ENCODE measurements around the gene DUSP2.

Gene DUSP2

DNA sequence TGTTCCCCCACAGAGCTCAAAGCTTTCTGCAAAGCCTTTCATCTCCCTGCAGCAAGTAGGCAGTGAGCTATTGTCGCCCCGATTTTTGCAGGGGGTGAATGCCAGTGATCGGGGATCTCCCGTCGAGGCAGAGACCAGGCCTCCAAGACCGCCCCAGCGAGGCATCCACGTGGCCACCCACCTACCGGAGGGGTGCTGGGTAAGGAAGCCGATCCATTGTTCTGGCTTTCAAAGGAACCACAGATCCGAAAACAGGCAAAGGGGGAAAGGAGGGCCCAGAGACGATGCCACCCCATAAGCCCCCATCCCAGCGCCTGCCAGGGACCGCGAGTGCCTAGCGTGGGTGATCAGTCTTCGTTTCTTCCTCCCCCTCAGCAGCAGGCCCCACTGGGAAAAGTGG, 31.3 kb downstream of the DUSP2 start:
- no peak for DNase-seq (ENCODE audit: low read depth)

DNA sequence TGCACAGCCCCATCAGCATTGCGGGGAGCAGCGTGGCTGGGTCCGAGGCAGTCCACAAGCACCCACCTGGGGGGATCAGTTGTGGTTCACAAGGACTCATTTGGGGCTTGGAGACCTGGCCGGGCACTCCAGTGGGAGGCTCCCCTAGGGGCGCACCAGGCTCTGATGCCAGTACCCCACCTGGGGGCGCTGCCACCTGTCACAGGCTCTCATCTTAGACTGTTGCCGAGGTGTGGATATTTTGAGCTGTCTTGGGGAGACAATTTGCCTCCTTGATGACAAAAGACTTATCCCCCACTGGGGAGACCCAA, 31.9 kb downstream of the DUSP2 start:
- DNase-seq (ENCODE audit: low read depth), result no peak

DNA sequence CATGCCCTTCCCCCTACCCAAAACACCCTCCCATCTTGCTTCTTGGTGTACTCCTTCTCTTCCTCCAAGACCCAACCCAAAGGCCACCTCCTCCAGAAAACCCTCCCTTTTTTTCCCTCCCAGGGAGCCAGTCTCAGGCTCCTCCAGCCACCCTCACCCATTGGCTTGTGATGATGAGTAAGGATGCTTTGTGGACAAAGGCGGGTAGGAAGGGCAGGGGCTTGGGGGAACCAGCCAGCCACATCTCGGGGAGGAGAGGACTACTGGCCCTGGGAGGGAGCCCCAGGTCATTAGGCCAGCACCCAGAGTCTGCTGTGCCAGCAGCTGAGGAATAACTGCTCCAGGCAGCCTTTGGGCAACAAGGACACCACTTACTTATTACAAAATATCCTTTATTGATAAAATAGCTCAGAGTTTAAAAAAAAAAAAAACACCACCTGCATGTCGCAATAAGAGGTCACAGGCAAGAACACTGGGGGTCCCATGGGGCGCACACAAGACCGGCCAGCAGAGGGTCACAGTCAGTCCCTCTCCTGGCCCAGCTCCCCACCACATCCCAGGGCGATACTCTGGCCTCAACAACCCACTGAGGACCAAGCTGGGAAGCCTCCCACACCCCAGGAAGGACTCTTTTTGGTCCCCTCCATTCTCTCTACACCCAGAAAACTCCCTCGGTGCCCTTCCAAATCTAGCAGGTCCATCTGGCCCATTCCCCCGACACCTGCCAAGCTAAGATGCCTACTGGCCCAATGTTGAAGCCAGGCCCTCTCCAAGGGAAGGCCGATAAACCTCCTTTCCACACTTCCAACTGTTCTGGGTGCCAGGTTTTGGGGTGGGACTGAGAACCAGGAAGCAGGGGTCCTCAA, 32.5 kb downstream of the DUSP2 start:
- no peak for DNase-seq (ENCODE audit: low read depth)

DNA sequence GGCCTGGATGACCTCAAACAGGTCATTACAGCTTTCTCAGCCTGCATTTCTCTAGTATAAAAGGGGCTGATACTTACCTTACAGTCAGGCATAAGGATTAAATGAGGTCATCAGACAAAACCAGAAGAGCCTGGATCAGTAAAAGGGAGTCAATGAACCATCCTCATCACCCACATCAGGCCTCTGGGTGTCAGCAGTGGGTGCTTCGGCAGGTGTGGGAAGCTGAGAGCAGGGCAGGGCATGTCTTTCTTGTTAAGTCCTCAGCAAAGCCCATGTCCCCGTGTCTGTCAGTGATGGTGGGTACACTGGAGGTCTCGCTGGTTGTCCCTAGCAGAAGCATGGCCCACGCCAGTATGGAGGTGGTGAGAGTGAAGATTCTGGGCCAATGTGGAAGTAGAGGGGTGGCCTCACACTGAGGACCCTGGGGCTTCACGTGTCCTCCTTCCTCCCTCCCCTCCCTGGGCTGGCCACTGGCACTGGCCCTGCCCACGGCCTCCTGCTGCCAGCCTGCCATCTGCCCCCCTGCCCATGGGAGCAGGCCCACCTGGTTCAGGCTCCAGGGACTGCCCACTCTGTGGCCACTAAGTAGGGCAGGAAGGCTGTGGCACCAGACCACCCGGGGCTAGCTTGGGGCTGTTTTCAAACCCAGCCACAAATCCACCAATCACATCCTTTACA, 33.3 kb downstream of the DUSP2 start:
- no peak for DNase-seq (ENCODE audit: low read depth)

DNA sequence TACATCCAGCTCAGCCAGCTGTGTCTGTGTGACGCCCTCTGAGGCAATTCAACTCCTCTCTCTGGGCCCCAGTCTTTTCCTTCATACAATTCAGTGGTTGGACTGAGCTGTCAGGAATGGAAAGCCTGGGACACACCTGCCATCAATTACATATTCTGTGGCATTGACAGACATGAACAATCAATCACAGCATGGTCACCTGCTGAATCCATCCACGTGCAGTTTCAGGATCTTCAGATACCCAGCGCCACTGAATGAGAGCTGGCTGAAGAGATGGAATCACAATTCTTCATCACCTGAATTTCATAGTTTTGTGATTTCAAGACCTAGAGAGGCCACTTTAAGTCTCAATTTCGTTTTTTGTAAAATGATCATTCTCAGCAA, 34.0 kb downstream of the DUSP2 start:
- no peak for DNase-seq (ENCODE audit: low read depth)

DNA sequence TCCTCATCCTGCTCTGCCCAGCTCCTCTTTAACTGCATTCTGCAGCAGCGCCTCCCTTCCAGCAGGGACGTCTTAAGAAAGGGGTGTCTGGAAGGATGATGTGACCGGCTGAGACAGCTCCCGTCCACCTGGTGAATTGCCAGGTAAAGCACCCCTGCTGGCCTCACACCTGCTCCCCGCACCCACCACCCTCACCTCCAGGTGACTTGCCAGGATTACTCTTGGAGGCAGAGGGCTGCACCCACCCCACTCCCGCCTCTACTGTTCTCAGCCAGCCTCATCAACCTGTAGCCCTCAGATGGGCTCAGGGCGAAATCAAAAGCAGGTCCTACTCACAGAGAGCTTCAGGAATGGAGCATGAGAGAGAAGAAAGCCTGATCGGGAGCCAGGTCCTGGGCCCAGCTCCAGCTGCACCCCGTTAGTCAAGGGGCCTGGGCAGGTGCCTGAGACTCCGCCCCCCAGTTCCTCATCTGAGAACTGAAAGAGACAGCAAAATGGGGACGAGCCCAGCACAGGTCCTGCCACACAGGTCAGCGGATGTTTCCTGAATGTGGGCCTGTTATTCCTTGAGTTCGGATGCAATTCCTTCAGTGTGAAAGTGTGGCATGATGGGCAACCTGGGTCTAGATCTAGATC, 34.5 kb downstream of the DUSP2 start:
- DNase-seq (ENCODE audit: low read depth), result no peak

DNA sequence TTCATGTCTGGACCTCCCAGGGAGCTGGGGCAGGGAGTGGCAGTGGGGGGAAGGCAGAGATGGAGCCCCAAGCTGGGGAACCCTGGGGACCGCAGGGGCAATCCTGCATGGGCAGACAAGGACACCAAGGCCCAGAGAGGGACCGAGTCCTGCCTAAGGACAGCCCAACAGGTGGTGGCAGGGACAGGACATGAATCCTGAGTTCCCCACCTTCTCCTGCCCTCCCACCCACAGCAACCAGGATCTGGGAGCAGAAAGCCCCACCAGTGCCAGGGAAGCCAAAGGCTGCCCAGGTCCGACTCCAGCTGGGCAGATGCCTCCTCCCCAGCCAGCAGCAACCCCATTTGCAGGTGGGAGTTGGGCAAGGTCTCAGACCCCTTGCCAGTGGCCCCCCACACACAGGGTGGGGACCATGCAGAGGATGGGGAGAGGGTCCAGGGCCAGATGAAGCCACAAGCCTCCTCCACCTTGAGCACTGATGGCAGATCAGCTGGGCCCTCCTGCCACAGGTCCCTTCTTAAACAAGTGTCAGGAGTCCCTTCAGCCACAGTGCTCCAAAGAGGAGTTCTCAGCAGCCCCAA, 35.2 kb downstream of the DUSP2 start:
- DNase-seq (ENCODE audit: low read depth), result no peak

DNA sequence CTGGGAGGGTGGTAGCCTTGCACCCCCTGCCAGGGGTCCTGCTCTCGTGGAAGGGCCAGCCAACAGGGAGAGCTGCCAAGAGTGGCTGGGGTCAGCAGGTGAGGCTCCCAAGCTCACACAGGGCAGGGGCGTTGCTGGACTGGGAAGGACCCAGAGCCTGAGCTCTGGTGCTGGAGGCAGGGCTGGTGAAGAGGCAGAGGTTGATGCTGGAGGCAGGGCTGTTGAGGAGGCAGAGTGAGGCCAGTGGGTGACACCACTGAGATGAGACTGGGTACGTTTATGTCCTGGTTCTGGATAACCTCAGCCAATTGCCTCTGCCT, 35.9 kb downstream of the DUSP2 start:
- no peak for DNase-seq (ENCODE audit: low read depth)

DNA sequence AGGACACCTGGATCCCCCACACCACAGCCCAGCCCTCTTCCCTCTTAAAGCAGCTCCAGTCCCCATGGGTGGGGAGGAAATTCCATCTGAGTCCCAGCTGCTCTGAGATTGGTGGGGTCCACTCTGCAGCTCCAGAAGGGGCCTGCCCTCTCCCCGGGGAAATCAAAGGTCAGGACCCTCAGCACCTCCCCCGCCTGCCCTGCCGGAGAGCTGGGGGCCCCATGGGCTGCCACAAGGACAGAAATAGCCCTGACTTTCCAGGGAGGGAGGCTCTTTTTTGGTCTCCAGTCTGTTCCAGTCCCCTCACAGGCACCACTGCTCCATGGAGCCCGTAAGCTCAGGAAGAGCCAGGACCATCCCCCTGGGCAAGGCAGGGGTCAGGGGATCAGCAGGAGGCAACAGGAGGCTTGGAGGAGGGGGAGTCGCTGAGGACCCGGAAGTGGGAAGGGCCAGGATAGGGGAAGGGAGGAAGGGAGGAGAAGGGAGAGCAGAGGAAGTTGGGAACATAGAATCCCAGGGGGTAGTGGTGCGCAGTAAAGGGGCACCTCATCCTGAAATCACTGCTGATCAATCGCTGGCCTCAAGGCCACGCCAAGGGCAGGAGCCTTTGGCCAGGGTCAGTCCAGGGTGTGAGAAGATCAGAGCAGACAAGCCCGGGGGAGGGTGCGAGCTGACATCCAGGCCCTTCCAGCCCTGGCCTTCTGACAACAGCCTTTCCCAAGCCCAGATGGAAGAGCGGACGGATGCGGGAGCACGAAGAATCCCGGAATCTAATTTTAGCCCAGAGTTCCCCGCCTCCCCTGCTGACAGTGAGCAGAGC, 36.5 kb downstream of the DUSP2 start:
- no peak for DNase-seq (ENCODE audit: low read depth)

DNA sequence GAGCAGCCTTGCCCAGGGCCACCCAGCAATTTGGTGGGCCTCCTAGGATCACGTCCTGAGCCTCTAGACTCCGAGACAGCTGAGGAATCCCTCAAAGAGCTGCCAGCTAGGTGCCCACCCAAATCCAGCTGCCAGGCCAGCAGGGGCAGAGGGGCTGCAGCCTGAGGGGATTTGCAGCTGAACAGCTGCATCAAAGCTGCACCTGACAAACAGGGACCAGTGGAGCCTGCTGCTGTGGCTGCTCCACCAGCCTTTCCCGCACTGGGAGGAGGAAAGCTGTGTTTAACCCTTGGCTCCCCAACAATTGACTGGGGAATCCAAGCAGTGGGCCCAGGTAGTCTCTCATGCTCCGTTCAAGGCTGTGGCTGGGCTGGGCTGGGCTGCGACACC, 37.1 kb downstream of the DUSP2 start:
- DNase-seq (ENCODE audit: low read depth), result no peak

DNA sequence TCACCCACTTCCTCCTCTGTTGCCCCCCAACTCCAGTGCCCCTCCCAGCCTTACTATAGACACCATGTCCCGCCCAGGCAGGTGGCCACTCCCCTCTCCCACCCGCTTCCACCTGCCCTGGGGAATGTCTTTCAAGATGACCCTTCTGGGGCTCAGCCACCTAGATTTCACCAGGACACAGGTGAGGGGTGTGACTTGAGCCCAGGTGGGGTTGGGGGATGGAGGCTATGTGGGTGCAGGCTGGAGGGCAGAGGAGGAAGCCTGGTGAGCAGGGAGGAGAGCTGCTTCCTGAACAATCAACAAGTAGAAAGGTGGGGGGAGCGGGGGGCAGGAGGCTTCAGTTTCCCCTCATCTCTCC, 37.6 kb downstream of the DUSP2 start:
- DNase-seq (ENCODE audit: low read depth), result no peak

DNA sequence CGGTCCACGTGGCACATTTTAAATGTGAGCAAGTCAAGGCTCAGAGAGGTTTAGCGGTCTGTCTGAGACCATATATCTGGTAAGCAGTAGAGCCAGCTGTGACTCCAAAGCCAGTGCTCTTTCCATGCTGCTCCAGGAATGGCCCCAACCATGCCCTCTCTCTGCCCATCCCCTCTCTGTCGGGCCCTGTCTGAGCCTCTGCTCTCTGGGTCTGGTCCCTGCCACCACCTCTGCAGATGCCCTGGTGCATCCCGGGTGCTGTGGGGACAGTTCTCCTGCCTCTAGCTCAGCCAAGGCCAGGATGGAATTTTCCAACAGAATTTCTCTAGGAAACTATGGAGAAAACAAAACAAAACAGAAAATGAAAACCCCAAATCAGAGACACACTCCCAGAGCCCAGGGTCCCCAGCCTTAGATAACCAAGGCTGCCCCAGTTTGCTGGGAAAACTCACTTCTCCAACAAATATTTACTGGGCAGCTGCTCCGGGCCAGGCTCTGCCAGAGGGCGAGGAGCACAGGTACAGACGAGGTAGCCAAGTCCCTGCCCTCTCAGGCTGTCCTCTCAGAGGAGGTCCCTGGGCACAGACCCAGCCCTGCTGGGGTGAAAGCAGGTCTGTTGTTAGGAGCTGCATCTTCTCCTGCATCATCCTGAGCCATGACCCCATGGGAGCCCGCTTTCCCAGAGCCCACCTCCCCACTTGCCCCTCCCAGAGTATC, 38.1 kb downstream of the DUSP2 start:
- DNase-seq (ENCODE audit: low read depth), result no peak

DNA sequence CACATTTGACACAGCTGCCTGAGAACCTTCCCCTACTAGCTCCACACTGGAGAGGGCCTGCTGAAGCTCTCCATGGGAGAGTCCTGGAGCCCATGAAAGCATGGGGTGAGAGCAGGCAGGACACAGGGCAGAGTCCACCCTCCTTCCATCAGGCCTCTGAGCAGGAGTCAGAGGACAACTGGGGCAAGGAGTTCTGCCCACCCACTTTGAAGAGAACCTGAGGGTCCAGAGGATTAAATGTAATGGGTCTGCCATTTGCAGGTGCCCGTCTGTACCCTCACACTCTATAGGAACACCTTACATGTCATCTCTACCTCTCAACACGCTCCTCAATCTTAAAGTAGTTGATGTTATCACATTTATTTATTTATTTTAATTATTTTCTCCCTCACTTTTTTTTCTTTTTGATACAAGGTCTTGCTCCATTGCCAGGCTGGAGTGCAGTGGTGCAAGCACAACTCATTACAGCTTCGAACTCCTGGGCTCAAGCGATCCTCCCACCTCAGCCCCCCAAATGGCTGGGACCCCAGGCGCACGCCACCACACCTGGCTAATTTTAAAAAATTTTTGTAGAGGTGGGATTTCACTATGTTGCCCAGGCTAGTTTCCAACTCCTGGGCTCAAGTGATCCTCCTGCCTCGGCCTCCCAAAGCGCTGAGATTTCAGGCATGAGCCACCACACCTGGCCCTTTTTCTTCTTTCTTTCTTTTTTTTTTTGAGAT, 39.1 kb downstream of the DUSP2 start:
- DNase-seq (ENCODE audit: low read depth), result no peak

DNA sequence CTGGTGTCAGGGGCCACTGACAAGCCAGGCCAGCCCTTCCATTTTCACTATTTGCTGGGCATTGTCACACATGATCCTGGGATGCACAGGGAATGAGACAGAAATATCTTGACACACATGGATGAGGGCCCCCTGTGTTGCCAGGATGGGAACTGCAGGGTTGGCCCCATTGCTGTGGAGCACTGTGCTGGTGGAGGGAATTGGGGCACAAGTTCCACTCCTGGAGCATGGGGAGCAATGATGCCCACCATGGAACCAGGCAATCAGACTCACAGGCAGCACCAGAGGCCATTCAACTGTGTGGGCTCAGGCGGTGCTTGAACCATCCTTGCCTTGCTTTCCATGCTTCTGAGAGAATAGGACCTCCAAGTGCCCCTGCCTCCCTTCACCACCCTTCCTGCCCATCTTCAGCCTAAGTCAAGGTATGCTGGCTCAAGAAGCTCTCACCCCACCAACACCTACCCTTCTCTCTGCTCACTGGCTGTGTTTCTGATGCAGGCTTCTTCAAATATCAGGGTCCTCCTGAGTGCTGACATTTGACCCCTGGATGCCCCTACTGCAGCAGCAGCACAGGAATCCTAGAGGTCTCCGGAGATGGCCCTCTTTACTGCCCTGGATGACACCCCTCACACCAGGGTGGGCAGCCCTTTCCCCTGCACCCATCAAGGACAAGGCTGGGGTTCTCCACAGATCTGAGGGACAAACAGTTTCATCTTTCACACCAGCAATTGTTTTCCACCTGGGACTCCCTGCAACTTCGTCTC, 39.9 kb downstream of the DUSP2 start:
- no peak for DNase-seq (ENCODE audit: low read depth)

DNA sequence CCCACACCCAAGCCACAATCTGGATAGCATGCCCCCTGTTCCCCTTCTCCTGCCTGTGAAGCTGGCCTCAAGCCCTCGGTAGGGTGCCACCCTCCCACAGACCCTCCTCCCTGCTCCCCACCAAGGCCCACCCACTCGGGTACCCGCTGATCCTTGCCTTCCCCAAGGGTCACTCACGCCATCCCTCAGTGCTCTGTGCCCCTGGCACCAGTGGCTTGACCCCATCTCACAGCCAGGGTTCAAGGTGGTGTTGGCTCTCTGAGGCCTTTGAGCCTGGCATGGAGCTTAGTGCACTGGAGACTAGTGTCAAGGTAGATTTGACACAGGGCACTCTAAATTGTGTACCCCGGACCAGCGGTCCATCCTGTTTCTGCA, 40.8 kb downstream of the DUSP2 start:
- no peak for DNase-seq (ENCODE audit: low read depth)

DNA sequence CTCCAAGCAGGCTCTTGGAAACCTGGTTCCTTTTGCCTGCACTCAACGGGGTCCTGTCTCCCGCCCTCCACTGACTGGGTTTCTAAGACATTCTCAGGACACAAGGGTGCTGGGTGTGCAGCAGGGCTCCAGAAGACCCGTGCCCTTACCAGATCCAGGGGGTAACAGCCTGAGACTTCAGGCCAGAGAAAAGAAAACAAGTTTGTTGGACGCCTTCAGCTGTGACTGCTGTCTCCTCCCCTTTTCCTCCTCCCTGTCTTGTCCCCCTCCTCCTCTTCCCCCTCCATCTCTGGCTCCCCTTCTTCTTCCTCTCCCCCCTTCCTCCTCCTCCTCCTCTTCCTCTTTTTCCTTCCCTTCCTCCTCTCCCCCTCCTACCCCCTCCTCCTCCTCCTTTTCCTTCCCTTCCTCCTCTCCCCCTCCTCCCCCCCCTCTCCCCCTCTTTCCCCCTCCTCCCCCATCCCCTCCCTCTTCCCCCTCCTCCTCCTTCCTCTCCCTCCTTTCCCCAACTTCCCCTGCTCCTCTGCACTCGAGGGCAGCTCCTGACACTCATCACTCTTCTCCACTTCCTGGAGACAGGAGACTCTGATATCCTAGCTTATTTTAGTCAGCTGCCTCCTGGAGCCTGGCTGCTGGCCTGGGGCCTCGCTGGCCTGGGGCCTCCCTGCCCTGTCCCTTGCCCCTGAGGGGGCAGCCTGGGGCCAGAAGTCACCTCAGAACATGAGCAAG, 41.3 kb downstream of the DUSP2 start:
- DNase-seq (ENCODE audit: low read depth), result no peak

DNA sequence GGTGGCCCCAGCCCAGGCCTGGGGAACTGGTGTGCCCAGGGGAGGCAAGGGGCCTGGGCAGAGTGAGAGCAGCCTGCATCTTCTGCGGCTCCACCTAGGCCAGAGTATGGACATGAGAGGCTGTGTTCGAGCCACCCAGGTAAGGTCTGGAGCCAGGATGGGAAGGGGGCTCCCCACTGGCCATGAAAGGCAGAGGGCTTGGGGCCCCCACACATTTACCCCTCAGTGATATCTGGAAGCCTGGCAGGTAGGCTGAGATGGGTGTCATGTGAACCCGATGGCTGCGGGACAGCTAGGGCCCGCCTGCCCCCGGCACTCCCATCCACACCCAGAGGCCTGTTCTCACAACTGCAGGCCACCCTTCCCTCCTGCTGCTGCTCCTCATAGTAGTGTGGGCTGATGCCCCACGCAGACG, 42.0 kb downstream of the DUSP2 start:
- no peak for DNase-seq (ENCODE audit: low read depth)

DNA sequence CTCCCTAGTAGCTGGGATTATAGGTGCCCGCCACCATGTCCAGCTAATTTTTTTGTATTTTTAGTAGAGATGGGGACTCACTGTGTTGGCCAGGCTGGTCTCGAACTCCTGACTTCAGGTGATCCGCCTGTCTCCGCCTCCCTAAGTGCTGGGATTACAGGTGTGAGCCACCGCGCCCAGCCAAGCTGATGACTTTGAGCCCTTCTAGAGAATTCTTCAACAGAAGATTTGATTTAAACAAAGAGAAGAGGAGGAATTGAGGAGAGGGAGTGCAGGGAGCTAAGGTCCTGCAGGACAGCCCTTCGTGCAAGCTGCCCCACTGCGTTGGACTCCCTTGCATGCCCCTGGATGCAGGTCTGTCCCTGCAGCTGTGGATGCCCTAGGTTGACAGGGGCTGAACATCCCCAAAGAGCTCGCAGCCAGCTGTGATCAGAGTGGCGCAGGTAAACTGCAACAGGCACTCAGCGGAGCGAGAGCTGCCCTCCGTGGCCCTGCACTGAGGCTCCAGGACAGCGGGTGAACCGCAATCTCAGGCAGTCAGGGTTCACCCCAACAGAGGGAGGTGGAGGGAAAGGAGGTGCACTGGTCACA, 42.5 kb downstream of the DUSP2 start:
- no peak for DNase-seq (ENCODE audit: low read depth)

DNA sequence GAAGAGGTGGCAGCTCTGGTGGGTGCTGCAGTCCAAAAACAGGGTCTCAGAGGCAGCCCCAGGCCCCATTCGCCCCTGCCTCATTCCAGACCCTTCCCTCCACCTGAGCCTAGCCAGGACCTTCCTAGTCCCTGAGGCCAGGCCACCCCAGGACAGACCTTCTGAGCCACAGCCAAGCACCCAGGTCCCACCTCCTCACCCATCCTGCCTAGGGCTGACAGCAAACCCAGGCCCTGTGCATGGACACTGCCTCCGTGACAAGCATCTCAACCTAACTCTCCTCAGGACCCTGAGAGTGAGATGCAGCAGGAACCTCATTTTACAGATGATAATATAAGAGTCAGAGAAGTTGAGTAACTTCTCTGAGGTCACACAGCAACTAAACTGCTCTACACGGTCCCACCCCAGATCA, 44.3 kb downstream of the DUSP2 start:
- DNase-seq (ENCODE audit: low read depth), result no peak
